ENCODE measurements around the gene PSTPIP1.

PSTPIP1 gene

GRCh38 chr15:77064063-77064462 lies 69.1 kb downstream of the PSTPIP1 start:
- no peak for DNase-seq (ENCODE audit: low spot score)
- no peak for TF ChIP-seq CTCF (IDR thresholded peaks at IDR 0.05; ENCODE audit: extremely low read depth, missing control alignments)

GRCh38 chr15:77064539-77065308 lies 69.8 kb downstream of the PSTPIP1 start:
- TF ChIP-seq CTCF (IDR thresholded peaks at IDR 0.05; ENCODE audit: extremely low read depth, missing control alignments): no peak
- DNase-seq (ENCODE audit: low spot score): no peak

DNA sequence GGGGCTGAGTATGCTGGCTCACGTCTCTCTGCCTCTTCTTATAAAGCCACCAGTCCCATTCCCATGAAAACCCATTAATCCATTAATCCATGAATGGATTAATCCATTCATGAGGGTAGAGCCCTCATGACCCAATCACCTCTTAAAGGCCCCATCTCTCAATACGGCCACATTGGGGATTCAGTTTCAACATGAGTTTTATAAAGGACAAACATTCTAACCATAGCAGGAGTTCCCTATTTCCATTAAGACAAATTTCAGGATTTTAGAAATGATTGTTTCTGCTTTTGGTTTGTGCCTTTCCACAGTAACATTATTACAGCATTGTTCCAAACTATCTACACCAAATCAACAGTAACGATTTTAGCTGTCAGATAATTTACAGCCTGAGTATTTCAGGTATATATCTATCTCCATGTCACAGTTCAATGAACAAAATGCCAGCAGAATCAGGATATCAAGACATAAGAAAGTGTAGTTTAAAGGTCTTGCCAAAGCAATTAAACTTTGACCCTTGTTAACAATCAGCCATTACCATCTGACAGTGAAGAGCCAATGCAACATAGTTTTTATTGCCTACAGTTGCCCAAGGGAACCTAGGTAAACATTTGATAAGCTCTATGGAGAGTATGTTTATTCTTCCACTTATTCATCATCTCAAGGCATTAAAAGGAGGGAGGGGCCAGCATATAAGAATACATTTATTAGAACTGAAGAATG lies 72.2 kb downstream of the PSTPIP1 start:
- TF ChIP-seq CTCF (IDR thresholded peaks at IDR 0.05; ENCODE audit: extremely low read depth, missing control alignments): no peak
- DNase-seq (ENCODE audit: low spot score): no peak

- DNase-seq (ENCODE audit: low spot score): no peak
- TF ChIP-seq CTCF (IDR thresholded peaks at IDR 0.05; ENCODE audit: extremely low read depth, missing control alignments): no peak
Measured at GRCh38 chr15:77067691-77068367, 72.9 kb downstream of the PSTPIP1 start.

DNA sequence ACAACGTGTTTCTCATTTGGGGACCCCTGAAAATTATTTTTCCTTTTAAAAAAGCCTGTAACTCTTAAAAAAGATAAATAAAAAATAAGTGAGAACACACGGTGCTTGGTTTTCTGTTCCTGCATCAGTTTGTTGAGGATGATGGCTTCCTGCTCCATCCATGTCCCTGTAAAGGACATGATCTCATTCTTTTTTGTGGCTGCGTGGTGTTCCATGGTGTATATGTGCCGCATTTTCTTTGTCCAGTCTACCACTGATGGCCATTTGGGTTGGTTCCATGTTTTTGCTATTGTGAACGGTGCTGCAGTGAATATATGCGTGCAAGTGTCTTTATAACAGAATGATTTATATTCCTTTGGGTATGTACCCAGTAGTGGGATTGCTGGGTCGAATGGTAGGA lies 73.7 kb downstream of the PSTPIP1 start:
- TF ChIP-seq CTCF (IDR thresholded peaks at IDR 0.05; ENCODE audit: extremely low read depth, missing control alignments): no peak
- DNase-seq (ENCODE audit: low spot score): no peak

DNA sequence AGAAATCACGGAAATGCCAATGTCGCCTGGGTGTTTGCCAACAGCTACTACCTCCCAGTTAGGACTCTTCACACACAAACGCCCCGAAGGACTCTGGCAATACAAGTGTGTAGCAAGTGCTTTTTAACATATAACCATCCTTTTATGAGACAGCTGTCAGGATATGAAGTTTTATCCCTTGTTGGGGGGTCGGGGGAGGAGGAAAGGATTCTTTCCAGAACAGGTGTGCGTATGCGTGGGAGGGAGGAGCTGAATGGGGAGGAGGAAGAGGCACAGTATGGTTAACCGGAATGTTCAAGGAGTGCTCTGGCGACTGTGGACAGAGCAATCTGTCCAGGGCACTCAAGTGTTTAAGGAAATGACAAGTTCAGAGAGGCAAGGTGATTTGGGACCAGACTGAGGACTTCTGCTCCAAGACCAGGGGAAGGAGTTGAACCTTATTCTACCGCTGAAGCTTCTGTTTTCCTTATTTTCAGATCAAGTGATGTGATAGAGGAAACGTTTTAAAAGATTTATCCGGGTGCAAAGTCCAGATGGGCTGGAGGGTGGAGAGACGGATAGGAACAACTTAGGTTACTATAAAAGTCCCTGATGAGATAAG lies 74.7 kb downstream of the PSTPIP1 start:
- TF ChIP-seq CTCF (IDR thresholded peaks at IDR 0.05; ENCODE audit: extremely low read depth, missing control alignments): no peak
- no peak for DNase-seq (ENCODE audit: low spot score)

DNA sequence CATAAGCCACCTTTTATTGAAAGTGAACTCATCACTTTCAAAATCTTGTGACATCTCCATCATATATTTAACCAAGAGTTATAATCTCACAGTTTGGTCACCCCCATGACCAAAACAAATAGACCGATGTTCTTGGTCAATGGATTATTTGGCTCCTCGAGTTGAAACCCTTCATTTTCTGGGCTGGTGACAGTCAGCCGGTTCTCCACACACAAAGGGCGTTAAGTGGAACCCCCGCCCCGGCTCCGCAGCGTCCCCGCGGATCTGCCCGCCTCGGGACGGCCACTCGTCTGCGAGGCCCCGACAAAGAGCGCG lies 75.2 kb downstream of the PSTPIP1 start:
- DNase-seq (ENCODE audit: low spot score): no peak
- TF ChIP-seq CTCF (IDR thresholded peaks at IDR 0.05; ENCODE audit: extremely low read depth, missing control alignments): no peak
